ENCODE data around the gene THSD1. TPM values are rescaled to one million over a fixed set of nuclear protein-coding genes. Genes with fewer than 3 reads are reported as not detected.

The THSD1 gene
- total and polyA plus RNA-seq, 10 of the 15 experiments (the other 5 are each of a cell fraction or from before 2014, with no cell fraction given): 0.03 to 0.20 (median 0.13) TPM; not detected in 2

- TF ChIP-seq, protein P1, sequence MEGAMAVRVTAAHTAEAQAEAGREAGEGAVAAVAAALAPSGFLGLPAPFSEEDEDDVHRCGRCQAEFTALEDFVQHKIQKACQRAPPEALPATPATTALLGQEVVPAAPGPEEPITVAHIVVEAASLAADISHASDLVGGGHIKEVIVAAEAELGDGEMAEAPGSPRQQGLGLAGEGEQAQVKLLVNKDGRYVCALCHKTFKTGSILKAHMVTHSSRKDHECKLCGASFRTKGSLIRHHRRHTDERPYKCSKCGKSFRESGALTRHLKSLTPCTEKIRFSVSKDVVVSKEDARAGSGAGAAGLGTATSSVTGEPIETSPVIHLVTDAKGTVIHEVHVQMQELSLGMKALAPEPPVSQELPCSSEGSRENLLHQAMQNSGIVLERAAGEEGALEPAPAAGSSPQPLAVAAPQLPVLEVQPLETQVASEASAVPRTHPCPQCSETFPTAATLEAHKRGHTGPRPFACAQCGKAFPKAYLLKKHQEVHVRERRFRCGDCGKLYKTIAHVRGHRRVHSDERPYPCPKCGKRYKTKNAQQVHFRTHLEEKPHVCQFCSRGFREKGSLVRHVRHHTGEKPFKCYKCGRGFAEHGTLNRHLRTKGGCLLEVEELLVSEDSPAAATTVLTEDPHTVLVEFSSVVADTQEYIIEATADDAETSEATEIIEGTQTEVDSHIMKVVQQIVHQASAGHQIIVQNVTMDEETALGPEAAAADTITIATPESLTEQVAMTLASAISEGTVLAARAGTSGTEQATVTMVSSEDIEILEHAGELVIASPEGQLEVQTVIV (IDR thresholded peaks at IDR 0.05; ENCODE audit: borderline replicate concordance, partially characterized antibody): no peak
- TF ChIP-seq, protein P2, sequence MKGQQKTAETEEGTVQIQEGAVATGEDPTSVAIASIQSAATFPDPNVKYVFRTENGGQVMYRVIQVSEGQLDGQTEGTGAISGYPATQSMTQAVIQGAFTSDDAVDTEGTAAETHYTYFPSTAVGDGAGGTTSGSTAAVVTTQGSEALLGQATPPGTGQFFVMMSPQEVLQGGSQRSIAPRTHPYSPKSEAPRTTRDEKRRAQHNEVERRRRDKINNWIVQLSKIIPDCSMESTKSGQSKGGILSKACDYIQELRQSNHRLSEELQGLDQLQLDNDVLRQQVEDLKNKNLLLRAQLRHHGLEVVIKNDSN (IDR thresholded peaks at IDR 0.05; ENCODE audit: borderline replicate concordance, extremely low read length, insufficient read depth, low read depth, low read length): no peak
- TF ChIP-seq RELA (IDR thresholded peaks at IDR 0.05; ENCODE audit: borderline replicate concordance, partially characterized antibody) (no peak), SRF (IDR thresholded peaks at IDR 0.05; ENCODE audit: low read depth in 2 of 2, low read length in 2 of 2) (no peak), FOS (IDR thresholded peaks at IDR 0.05; ENCODE audit: borderline replicate concordance, extremely low read depth, insufficient read length) (no peak), EGR1 (IDR thresholded peaks at IDR 0.05; ENCODE audit: borderline replicate concordance in 1 of 2, low read depth in 2 of 2, low read length in 2 of 2) (no peak)
- TF ChIP-seq, protein P3, sequence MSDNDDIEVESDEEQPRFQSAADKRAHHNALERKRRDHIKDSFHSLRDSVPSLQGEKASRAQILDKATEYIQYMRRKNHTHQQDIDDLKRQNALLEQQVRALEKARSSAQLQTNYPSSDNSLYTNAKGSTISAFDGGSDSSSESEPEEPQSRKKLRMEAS (IDR thresholded peaks at IDR 0.05; ENCODE audit: low read depth, low read length): no peak
- TF ChIP-seq, protein P4, sequence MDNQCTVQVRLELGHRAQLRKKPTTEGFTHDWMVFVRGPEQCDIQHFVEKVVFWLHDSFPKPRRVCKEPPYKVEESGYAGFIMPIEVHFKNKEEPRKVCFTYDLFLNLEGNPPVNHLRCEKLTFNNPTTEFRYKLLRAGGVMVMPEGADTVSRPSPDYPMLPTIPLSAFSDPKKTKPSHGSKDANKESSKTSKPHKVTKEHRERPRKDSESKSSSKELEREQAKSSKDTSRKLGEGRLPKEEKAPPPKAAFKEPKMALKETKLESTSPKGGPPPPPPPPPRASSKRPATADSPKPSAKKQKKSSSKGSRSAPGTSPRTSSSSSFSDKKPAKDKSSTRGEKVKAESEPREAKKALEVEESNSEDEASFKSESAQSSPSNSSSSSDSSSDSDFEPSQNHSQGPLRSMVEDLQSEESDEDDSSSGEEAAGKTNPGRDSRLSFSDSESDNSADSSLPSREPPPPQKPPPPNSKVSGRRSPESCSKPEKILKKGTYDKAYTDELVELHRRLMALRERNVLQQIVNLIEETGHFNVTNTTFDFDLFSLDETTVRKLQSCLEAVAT (IDR thresholded peaks at IDR 0.05): no peak
Measured at GRCh38 chr13:52414963-52415362, 9.0 kb upstream of the THSD1 start (continued).
